Neural cell (in vitro differentiated cells): ENCODE results near the gene PIGZ. TPM values are rescaled to one million over a fixed set of nuclear protein-coding genes. Genes with fewer than 3 reads are reported as not detected.

Experiments
- polyA plus RNA-seq: library from polyadenylated mRNA; depleted of rRNA; stranded (reverse); fragments of >200 nt; gene quantifications from 2 replicates; pipeline ENCODE4 v1.2.3, GENCODE V29; 2014

Gene PIGZ
- polyA plus RNA-seq, 1 donor from 2014 or later, result 6.5 TPM

Other genes with a start within 250 kb of the PIGZ start
- 37.9 and 40.3 TPM in 2 replicates for gene PAK2, start 229.0 kb downstream of the PIGZ start, polyA plus RNA-seq
- gene SENP5, start 100.9 kb downstream of the PIGZ start, polyA plus RNA-seq, result 24.2 and 27.3 TPM in 2 replicates
- gene NCBP2, start 26.3 kb downstream of the PIGZ start, polyA plus RNA-seq, result 138 and 145 TPM in 2 replicates
- gene MELTF, start 61.0 kb upstream of the PIGZ start, polyA plus RNA-seq, result 0.06 and 0.09 TPM in 2 replicates